ENCODE results near the gene APLNR. TPM values are rescaled to one million over a fixed set of nuclear protein-coding genes. Genes with fewer than 3 reads are reported as not detected.

Gene APLNR
- total and polyA plus RNA-seq, 2 of the 8 experiments (the other 6 are each of a cell fraction or from before 2014, with no cell fraction given): 0.80 TPM; not detected in 1

DNA sequence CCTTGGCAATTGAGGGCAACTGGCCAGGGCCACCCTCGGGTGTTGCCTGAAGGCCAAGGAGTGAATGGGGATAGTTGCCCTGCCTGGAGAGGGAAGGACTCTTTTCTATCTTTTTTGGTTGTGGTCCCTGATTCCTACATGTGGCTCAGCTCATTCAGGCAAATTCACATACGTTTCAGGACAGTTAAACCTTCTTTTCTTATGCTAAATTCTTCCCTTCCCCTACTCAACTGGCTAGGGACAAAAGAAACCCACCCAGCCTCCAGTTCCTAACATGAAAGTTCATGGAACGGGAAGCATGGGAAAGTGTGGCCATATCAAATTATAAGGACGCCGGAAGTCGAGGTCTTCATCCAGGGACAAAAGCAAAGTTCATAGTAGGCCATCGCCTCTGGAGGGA lies 26.3 kb upstream of the APLNR start:
- Histone ChIP-seq H3K23me2 (ENCODE audit: low read depth, low read length) (no peaks in the 10 kb centered on the region), H3K79me2 (ENCODE audit: control insufficient read depth in 1 of 2, insufficient read depth in 2 of 2, low read length in 2 of 2) (no peaks in the 10 kb centered on the region), H3K4me1 (replicated peaks in 1 of 4; ENCODE audit: control insufficient read depth in 3 of 4, insufficient read depth in 4 of 4, low read length in 3 of 4) (peaks cover 0 to 4% (median 0%) of the 10 kb centered on the region in 4 experiments; a peak in 3 of 7 replicates), H3K79me1 (ENCODE audit: low read depth, low read length) (no peaks in the 10 kb centered on the region), H3K27ac (ENCODE audit: low read depth, low read length) (peak overlapping the region; percentile 41; the same call in 1 of the 2 replicates), H2AK5ac (ENCODE audit: low read depth, low read length) (no peak overlapping the region), H4K20me1 (replicated peaks in 1 of 2; ENCODE audit: control insufficient read depth in 1 of 2, insufficient read depth in 2 of 2, low read length in 2 of 2) (no peaks in the 10 kb centered on the region), H3K4ac (replicated peaks; ENCODE audit: insufficient read length, low read depth, low read length) (no peak overlapping the region), H2BK5ac (ENCODE audit: low read depth, low read length) (peak overlapping the region; percentile 85; the same call in 1 of the 2 replicates), H3K14ac (ENCODE audit: insufficient read length) (no peak overlapping the region), H2BK15ac (ENCODE audit: low read length) (no peak overlapping the region), H2BK20ac (ENCODE audit: low read length) (no peak overlapping the region), H4K8ac (ENCODE audit: extremely low read depth, insufficient read depth, low read length) (no peak overlapping the region), H3K4me3 (ENCODE audit: extremely low read depth in 1 of 4, insufficient read depth in 2 of 4, low read depth in 3 of 4, low read length in 4 of 4) (peak overlapping the region in 1 of 4 experiments; percentile 7; a peak in 1 of 8 replicates), H3K56ac (replicated peaks; ENCODE audit: insufficient read length, low read depth, low read length) (no peak overlapping the region), H3K27me3 (replicated peaks in 1 of 4; ENCODE audit: control insufficient read depth in 3 of 4, extremely low read depth in 1 of 4, insufficient read depth in 3 of 4, low read length in 3 of 4) (no peaks in the 10 kb centered on the region), H3K18ac (ENCODE audit: extremely low read depth, low read length) (peak overlapping the region; percentile 72), H4K91ac (replicated peaks; ENCODE audit: insufficient read length, low read length) (no peak overlapping the region), H2AFZ (ENCODE audit: low read length) (no peak overlapping the region; the same call in 1 of the 2 replicates), H3K4me2 (ENCODE audit: insufficient read depth in 1 of 2, low read depth in 2 of 2, low read length in 2 of 2) (peak overlapping the region; percentile 47 to 52; a peak in 3 of 4 replicates), H3K9me3 (ENCODE audit: insufficient read depth in 2 of 2, low read depth in 1 of 2, low read length in 1 of 2) (peaks cover 4 to 11% of the 10 kb centered on the region in 2 experiments; a peak in 1 of 4 replicates), H4K5ac (ENCODE audit: insufficient read length, low read depth, low read length) (no peak overlapping the region), H3K9ac (replicated peaks in 1 of 4; ENCODE audit: extremely low read depth in 1 of 4, low read depth in 3 of 4, low read length in 3 of 4) (no peak overlapping the region), H2BK12ac (ENCODE audit: low read depth, low read length) (peak overlapping the region; percentile 85), H3K36me3 (ENCODE audit: control insufficient read depth in 2 of 4, insufficient read depth in 4 of 4, low read length in 3 of 4) (0 out of 8 replicates have a peak, but pooled peaks cover 0 to 3% (median 0%) of the 10 kb centered on the region in 4 experiments), H3K23ac (ENCODE audit: insufficient read length) (no peak overlapping the region), H2BK120ac (replicated peaks; ENCODE audit: low read depth, low read length) (peak overlapping the region; percentile 2)
- 68% methylated on average over 7 of the region's 7 CpGs; no CpG with 5 or more reads in 1 of the 2 experiments for WGBS, 2 experiments (ENCODE audit: extremely low coverage in 1 of 2, insufficient coverage in 1 of 2, insufficient read length in 1 of 2, insufficient replicate concordance in 2 of 2, low coverage in 1 of 2, low lambda C conversion rate in 2 of 2, missing lambda C conversion rate in 1 of 2)
- ChIA-PET POLR2A (ENCODE audit: partially characterized antibody) (interaction anchor here (1.4 to 1.9 kb wide), 3 partner anchors 14 to 40 kb away, joined by 5 to 6 read pairs (median 6); no protein-coding TSS in a partner anchor), CTCF (ENCODE audit: partially characterized antibody) (interaction anchor here (0.8 to 33.7 kb wide), 4 partner anchors 13 to 138 kb away, joined by 3 to 942 read pairs (median 15); no protein-coding TSS in a partner anchor)
- no peak for TF ChIP-seq HDAC6 (IDR thresholded peaks at IDR 0.05; ENCODE audit: low read depth, low read length)
- no peak for TF ChIP-seq BACH1 (IDR thresholded peaks at IDR 0.05; ENCODE audit: low read length)
- no peak for TF ChIP-seq CBX8 (IDR thresholded peaks at IDR 0.05; ENCODE audit: borderline replicate concordance, low read depth, low read length)
- no peak for TF ChIP-seq CTBP2 (IDR thresholded peaks at IDR 0.05; ENCODE audit: borderline replicate concordance, insufficient read depth, insufficient read length, low read length)
- peak; percentile 59 for TF ChIP-seq NANOG (IDR thresholded peaks at IDR 0.05; ENCODE audit: insufficient read depth, low read depth, low read length, poor library complexity, severe bottlenecking)
- TF ChIP-seq, protein P1, sequence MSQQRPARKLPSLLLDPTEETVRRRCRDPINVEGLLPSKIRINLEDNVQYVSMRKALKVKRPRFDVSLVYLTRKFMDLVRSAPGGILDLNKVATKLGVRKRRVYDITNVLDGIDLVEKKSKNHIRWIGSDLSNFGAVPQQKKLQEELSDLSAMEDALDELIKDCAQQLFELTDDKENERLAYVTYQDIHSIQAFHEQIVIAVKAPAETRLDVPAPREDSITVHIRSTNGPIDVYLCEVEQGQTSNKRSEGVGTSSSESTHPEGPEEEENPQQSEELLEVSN (IDR thresholded peaks at IDR 0.05): peak; percentile 21; the same call in 1 of the 2 replicates
- FAIRE-seq (no peak), DNase-seq (ENCODE audit: low read depth in 1 of 2, low spot score in 2 of 2) (no peak)
